GM19468 (cell line): Measurements from ENCODE around the gene TAC4.

Experiments used
- ATAC-seq: cut with Tn5 transposase; IDR thresholded peaks from one replicate; pipeline ENCODE4 v1.9.1; 2021; ENCODE audit warnings: mild to moderate bottlenecking, moderate library complexity, moderate number of reproducible peaks; ENCODE audit not compliant: unreplicated experiment; ENCODE audit errors: extremely low read depth

The TAC4 gene

GRCh38 chr17:49819651-49820050 is 28.2 kb downstream of the TAC4 start:
- no peak for ATAC-seq

GRCh38 chr17:49819138-49819537 is 28.7 kb downstream of the TAC4 start:
- no peak for ATAC-seq

DNA sequence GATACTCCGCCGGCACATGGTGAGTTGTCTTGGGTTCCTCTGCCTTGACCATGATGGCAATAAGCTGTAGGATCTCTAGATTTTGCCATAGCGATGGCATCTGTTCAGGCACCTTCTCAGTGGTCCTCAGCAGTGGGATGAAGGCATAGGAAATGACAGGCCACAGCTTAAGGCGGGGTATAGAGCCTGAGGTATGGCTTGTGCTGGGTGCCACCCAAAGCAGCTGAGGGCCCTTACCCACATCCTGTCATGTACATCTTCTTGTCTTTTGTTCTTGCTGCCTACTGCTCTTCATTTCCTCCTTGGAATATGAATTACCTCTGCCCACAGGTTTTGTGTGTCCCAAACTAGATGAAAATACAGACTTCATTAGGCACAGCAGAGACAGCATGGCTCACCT is 29.9 kb downstream of the TAC4 start:
- no peak for ATAC-seq

GRCh38 chr17:49815761-49816281 is 32.0 kb downstream of the TAC4 start:
- no peak for ATAC-seq

DNA sequence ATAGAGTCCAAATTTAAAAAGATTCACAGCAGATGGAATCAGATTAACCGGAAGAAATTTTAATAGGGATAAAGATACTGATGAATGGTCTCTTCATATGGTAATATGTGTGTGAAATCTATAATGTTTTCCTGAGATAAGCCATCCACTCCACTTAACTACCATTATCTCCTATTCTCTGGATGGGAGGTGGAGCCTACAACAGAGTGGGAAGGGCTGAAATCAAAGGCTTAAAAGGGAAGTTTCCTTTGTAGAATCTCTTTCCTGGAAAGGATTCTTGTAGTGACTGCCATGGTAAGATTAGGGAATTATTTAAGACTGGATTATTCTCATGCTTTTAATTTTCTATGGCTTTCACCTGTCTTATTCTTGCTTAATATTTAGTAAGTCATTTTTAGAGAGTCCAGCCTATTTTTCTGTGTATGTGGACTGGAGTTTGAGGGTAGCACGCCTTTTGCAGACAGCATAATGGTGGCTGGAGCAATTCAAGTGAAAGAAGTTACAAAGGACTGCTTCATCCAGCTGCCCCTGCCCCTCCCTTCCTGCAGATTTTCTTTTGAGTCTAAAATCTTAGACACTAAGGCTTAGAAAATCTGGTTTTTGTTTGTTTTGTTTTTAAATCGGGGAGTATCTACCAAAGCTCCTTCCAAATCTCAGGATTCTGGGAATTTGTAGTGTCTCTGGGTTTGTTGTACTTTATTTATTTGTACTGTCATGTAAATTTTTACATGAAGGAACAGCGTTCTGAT is 32.9 kb downstream of the TAC4 start:
- ATAC-seq = no peak

DNA sequence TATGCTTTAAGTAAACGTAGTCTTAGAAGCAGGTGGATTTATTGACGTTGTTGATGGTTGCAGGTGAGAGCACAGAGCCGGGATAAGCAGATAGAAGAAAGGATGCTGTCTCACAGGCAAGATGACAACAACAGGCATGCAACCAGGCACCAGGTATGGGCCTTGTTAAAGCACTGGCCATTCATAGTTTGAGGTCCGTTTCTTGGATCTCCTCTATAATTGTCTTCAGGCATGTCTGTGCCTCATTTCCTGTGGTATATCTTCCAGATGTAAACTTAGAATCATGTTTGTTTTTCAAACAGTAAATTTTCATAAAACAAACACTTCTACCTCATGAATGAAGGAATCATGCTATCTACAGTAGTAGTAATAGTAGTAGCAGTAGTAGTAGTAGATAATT is 38.8 kb downstream of the TAC4 start:
- no peak for ATAC-seq

GRCh38 chr17:49798738-49799137 is 49.1 kb downstream of the TAC4 start:
- no peak for ATAC-seq

- no peak for ATAC-seq
Measured at GRCh38 chr17:49798182-49798581, 49.7 kb downstream of the TAC4 start.

DNA sequence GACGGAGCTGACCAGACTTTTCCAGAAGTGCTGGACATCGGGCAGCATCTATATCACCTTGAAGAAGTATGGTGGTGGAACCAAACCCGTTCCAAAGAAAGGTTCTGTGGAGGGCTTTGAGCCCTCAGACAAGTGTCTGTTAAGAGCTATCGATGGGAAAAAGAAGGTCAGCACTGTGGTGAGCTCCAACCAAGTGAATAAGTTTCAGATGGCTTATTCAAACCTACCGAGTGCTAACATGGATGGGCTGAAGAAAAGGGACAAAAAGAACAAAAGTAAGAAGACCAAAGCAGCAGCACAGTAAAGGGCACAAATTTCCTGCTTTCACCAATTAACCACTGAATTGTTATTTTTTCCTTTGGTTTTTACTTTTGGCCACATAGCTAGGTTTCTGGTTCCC is 52.5 kb downstream of the TAC4 start:
- ATAC-seq = no peak

GRCh38 chr17:49793309-49793708 is 54.6 kb downstream of the TAC4 start:
- no peak for ATAC-seq

GRCh38 chr17:49789243-49789578 is 58.7 kb downstream of the TAC4 start:
- ATAC-seq = no peak

DNA sequence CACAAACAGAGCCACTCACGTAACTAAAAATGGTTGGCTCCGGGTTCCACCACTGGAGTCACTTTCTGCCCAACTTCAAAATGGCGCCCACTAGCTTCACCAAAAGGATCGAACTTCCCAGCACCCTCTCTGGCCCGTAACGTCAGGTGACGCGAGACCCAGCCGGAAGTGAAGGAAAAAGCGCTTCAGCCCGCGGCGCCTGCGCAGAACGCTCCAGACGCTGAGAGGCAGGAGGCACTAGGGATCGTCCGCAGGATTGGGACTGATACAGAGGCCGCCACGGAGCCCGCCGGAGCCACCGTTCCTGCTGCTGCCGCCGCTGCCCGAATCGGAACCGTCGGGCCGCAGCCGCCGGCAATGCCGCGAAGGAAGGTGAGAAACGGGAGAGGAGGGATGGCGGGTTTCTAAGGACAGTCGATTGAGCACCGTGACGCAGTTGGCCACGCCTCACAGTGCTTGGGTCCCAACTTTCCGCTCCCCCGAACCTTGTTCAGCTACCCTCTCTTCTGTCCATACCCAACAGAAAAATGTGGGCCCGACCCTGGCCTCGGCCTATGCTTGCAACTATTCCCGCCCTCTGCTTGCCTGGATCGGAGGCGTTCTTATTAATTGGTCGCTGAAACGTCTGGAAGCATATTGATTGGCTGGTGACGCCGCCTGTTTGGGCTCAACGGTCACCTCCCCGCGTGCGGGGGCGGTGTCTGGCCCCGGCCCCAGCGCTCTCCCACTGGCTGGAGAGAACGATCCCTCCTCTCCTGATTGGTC is 59.2 kb downstream of the TAC4 start, which contains the start of gene KAT7:
Gene KAT7 (plus strand): TSS at position 204 of the 765 bp plus-strand sequence. CDS start 154 bp downstream, at position 358.
- peak; percentile 90 for ATAC-seq
